HG03039 (cell line): Measurements from ENCODE around the gene AURKAIP1.
A peak's percentile ranks its signal among the peaks of the same experiment; 100 is the strongest.
"Not testable (repeated sequence)": the region's sequence is repeated elsewhere in the genome, so short reads cannot be mapped to it uniquely, and the experiment has no call there.

ENCODE experiments used
- ATAC-seq: cut with Tn5 transposase; IDR thresholded peaks from one replicate; pipeline ENCODE4 v1.9.1; 2021; ENCODE audit warnings: mild to moderate bottlenecking, moderate library complexity; ENCODE audit not compliant: unreplicated experiment

Gene AURKAIP1

GRCh38 chr1:1387098-1388077, 12.4 kb upstream of the AURKAIP1 start:
- no peak for ATAC-seq

GRCh38 chr1:1385931-1386330, 10.9 kb upstream of the AURKAIP1 start:
- no peak for ATAC-seq

- ATAC-seq: not testable (repeated sequence)
Observed at GRCh38 chr1:1385339-1385738, 10.3 kb upstream of the AURKAIP1 start.

- no peak for ATAC-seq
Observed at GRCh38 chr1:1381294-1381693, 6.3 kb upstream of the AURKAIP1 start.

- ATAC-seq: no peak
Observed at GRCh38 chr1:1380860-1381259, 5.9 kb upstream of the AURKAIP1 start.

- no peak for ATAC-seq
Observed at GRCh38 chr1:1377540-1378205, 2.7 kb upstream of the AURKAIP1 start.

GRCh38 chr1:1376551-1377226, 1.7 kb upstream of the AURKAIP1 start:
- no peak for ATAC-seq

- ATAC-seq: peak; percentile 0
Observed at GRCh38 chr1:1374589-1374928, 448 bp downstream of the AURKAIP1 start.

- ATAC-seq: no peak
Observed at GRCh38 chr1:1373815-1374588, 1.0 kb downstream of the AURKAIP1 start.

GRCh38 chr1:1373051-1373814, 1.8 kb downstream of the AURKAIP1 start:
- ATAC-seq: no peak

- ATAC-seq: no peak
Observed at GRCh38 chr1:1371746-1372711, 3.0 kb downstream of the AURKAIP1 start.

- ATAC-seq: no peak
Observed at GRCh38 chr1:1371364-1371745, 3.7 kb downstream of the AURKAIP1 start.

GRCh38 chr1:1370771-1371300, 4.2 kb downstream of the AURKAIP1 start:
- ATAC-seq: no peak

GRCh38 chr1:1370094-1370493, 4.9 kb downstream of the AURKAIP1 start:
- not testable (repeated sequence) for ATAC-seq

GRCh38 chr1:1367315-1367714, 7.7 kb downstream of the AURKAIP1 start:
- no peak for ATAC-seq

- ATAC-seq: no peak
Observed at GRCh38 chr1:1366699-1367066, 8.3 kb downstream of the AURKAIP1 start.

- no peak for ATAC-seq
Observed at GRCh38 chr1:1365875-1366698, 8.9 kb downstream of the AURKAIP1 start.

- no peak for ATAC-seq
Observed at GRCh38 chr1:1364266-1364665, 10.7 kb downstream of the AURKAIP1 start.
